Measurements from ENCODE around the gene MSI2.

Gene MSI2

GRCh38 chr17:57373756-57374155, 117.4 kb downstream of the MSI2 start:
- DNase-seq, result no peak

GRCh38 chr17:57375040-57375769, 118.9 kb downstream of the MSI2 start:
- no peak for DNase-seq

GRCh38 chr17:57375770-57376225, 119.5 kb downstream of the MSI2 start:
- DNase-seq, result no peak

GRCh38 chr17:57377094-57377493, 120.8 kb downstream of the MSI2 start:
- no peak for DNase-seq

- no peak for DNase-seq
Observed at GRCh38 chr17:57379237-57379894, 123.0 kb downstream of the MSI2 start.

GRCh38 chr17:57379895-57380434, 123.6 kb downstream of the MSI2 start:
- no peak for DNase-seq

- no peak for DNase-seq
Observed at GRCh38 chr17:57381498-57381897, 125.2 kb downstream of the MSI2 start.

GRCh38 chr17:57384219-57384618, 127.9 kb downstream of the MSI2 start:
- no peak for DNase-seq

- DNase-seq, result no peak
Observed at GRCh38 chr17:57385975-57386374, 129.7 kb downstream of the MSI2 start.

GRCh38 chr17:57387575-57387974, 131.3 kb downstream of the MSI2 start:
- DNase-seq, result no peak

- DNase-seq, result no peak
Observed at GRCh38 chr17:57388131-57388725, 131.9 kb downstream of the MSI2 start.

- DNase-seq, result no peak
Observed at GRCh38 chr17:57389473-57389872, 133.2 kb downstream of the MSI2 start.

GRCh38 chr17:57391076-57391825, 134.9 kb downstream of the MSI2 start:
- DNase-seq, result no peak

- DNase-seq, result no peak
Observed at GRCh38 chr17:57391857-57392471, 135.6 kb downstream of the MSI2 start.

GRCh38 chr17:57393368-57393767, 137.0 kb downstream of the MSI2 start:
- no peak for DNase-seq

GRCh38 chr17:57394375-57394774, 138.1 kb downstream of the MSI2 start:
- no peak for DNase-seq

- DNase-seq, result no peak
Observed at GRCh38 chr17:57395721-57396321, 139.5 kb downstream of the MSI2 start.

- no peak for DNase-seq
Observed at GRCh38 chr17:57396511-57396921, 140.2 kb downstream of the MSI2 start.

- no peak for DNase-seq
Observed at GRCh38 chr17:57397402-57397801, 141.1 kb downstream of the MSI2 start.

GRCh38 chr17:57399690-57400089, 143.4 kb downstream of the MSI2 start:
- no peak for DNase-seq

GRCh38 chr17:57400648-57401047, 144.3 kb downstream of the MSI2 start:
- DNase-seq, result no peak

Measured in stimulated activated naive CD4-positive, alpha-beta T cell (primary cell).